IPS-18a (cell line): ENCODE measurements around the gene SPDYE1.
"Not testable (repeated sequence)": the region's sequence is repeated elsewhere in the genome, so short reads cannot be mapped to it uniquely, and the experiment has no call there.

ENCODE experiments used
- H3K27ac ChIP-seq: one replicate; pipeline ENCODE4 v1.5.1; 2013; ENCODE audit warnings: low read length
- H3K27me3 ChIP-seq: one replicate; pipeline ENCODE4 v1.6.1; 2013; ENCODE audit warnings: mild to moderate bottlenecking, low read length; ENCODE audit not compliant: control insufficient read depth, insufficient read depth
- H3K36me3 ChIP-seq: one replicate; pipeline ENCODE4 v1.6.1; 2013; ENCODE audit warnings: low read depth, low read length; ENCODE audit not compliant: control insufficient read depth
- H3K4me1 ChIP-seq: one replicate; pipeline ENCODE4 v1.6.1; 2013; ENCODE audit warnings: low read depth, low read length; ENCODE audit not compliant: control insufficient read depth
- H3K4me3 ChIP-seq: one replicate; pipeline ENCODE4 v1.5.1; 2013; ENCODE audit warnings: low read length
- H3K9ac ChIP-seq: one replicate; pipeline ENCODE4 v1.6.1; 2013; ENCODE audit warnings: mild to moderate bottlenecking, low read length, moderate library complexity
- H3K9me3 ChIP-seq: one replicate; pipeline ENCODE4 v1.6.1; 2013; ENCODE audit warnings: low read depth, low read length; ENCODE audit not compliant: control insufficient read depth

The SPDYE1 gene

DNA sequence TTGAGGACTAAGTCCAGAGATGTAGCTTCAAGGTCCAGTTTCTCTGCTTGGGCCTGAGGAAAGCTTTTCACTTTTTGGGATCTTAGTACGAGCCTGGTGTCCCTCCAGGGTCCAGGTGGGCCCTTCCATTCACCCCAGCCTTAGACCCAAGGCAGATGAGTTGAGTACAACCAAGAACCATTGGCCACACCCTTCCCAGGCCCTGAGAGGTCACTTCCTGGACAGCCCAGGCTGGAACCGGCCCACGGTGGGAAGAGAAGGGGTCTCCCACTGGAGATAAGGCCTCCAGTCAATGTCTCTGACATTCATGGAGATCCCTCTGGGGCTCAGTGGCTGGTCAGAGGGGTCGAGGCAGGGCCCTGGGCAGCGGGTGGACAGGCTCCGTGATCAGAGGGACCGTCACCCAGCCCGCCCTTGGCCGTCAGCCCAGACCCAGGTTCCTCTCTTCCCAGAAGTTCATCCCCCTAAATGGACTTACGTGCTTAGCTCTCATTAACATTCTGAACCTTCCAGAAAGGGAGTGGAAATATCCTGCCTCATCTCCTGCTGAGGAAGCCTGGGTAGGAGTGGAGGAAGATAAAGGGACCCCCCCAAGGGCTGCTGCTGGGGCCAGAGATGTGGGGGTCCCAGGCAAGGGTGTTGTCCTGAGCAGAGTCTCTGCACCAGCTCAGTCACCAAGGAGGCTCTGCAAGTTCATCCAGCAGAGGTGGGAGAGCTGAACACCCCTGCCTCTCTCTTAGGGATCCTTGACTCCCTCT, 22.8 kb upstream of the SPDYE1 start:
- not testable (repeated sequence) for H3K36me3 ChIP-seq, H3K4me1 ChIP-seq, H3K27me3 ChIP-seq, H3K4me3 ChIP-seq, H3K27ac ChIP-seq, H3K9me3 ChIP-seq, H3K9ac ChIP-seq

DNA sequence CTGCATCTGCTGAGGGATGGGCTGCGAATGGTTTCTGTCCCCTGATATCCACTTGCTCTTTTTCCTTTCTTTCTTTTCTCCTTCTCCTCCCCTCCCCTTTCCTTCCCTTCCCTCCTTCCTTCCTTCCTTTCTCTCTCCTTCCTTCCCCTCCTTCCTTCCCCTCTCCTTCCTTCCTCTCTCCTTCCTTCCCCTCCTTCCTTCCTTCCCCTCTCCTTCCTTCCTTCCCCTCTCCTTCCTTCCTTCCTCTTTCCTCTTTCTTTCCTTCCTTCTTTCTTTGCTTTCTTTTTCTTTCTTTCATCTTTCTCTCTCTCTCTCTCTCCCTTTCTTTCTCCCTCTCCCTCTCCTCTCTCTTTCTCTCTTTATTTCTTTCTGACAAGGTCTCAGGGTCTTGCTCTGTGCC, 20.2 kb upstream of the SPDYE1 start:
- H3K27ac ChIP-seq: no peak overlapping the region
- H3K36me3 ChIP-seq: no peaks in the 10 kb centered on the region
- H3K9me3 ChIP-seq: no peaks in the 10 kb centered on the region

DNA sequence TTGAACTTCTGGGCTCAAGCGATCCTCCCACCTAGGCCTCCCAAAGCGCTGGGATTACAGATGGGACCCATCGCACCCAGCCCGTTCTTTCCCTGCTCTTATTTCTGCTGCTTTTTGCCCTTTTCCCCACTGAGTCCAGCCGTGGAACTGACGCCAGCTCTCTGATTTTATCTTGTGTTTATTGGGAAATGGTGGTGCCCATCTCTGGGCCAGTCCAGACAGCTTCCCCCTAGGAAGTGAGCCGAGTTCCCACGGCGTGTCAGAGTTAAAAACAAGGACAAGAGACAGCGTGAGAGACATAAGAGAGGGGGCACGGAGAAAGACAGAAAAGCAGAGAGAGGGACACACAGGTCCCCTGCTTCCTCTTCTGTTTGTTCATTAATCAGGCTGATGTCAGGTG, 19.6 kb upstream of the SPDYE1 start:
- not testable (repeated sequence) for H3K4me1 ChIP-seq, H3K36me3 ChIP-seq, H3K9ac ChIP-seq, H3K4me3 ChIP-seq, H3K27me3 ChIP-seq, H3K27ac ChIP-seq, H3K9me3 ChIP-seq

More for the DNA sequence above, 20.2 kb upstream of the SPDYE1 start:
- Histone ChIP-seq H3K4me1 (no peaks in the 10 kb centered on the region), H3K27me3 (no peaks in the 10 kb centered on the region), H3K4me3 (no peak overlapping the region), H3K9ac (no peak overlapping the region)

DNA sequence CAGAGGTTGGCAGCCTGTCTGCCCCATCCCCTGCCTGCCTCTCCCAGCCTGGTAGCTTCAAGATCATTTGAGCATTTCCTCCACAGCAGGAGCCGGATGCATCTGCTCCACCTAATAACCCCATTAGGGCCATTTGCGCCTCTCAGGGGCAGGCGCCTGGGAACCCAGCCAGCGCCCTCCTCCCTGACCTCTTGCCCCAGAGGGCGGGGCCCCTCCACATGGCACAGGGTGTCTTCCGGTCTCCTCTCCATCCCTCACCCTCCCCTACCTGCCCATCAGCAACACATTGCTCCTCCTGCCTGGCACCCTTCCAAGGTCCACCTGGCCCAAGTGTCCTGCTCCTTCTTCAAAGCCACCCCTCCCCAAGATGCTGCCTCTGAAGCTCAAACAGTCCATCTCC, 14.8 kb upstream of the SPDYE1 start:
- not testable (repeated sequence) for H3K27me3 ChIP-seq, H3K36me3 ChIP-seq, H3K4me3 ChIP-seq, H3K27ac ChIP-seq, H3K9ac ChIP-seq, H3K9me3 ChIP-seq, H3K4me1 ChIP-seq

DNA sequence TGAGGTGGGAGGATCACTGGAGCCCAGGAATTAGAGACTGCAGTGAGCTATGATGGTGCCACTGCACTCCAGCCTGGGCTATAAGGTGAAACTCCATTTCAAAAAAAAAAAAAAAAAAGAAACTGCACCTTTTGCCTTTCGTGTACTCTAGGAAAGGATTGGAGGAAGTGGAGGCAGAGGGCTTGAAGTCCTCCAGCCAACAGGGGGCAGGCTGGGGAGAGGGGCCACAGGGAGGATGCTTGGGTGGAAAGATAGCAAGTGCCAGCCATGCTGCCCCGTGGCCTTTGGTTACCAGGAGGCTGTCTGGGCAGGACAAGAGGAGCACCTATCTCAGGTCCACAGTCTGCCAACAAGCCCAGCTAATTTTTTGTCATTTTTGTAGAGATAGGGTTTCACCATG, 14.0 kb upstream of the SPDYE1 start:
- not testable (repeated sequence) for H3K36me3 ChIP-seq, H3K9ac ChIP-seq, H3K27me3 ChIP-seq, H3K27ac ChIP-seq, H3K4me1 ChIP-seq, H3K9me3 ChIP-seq, H3K4me3 ChIP-seq

DNA sequence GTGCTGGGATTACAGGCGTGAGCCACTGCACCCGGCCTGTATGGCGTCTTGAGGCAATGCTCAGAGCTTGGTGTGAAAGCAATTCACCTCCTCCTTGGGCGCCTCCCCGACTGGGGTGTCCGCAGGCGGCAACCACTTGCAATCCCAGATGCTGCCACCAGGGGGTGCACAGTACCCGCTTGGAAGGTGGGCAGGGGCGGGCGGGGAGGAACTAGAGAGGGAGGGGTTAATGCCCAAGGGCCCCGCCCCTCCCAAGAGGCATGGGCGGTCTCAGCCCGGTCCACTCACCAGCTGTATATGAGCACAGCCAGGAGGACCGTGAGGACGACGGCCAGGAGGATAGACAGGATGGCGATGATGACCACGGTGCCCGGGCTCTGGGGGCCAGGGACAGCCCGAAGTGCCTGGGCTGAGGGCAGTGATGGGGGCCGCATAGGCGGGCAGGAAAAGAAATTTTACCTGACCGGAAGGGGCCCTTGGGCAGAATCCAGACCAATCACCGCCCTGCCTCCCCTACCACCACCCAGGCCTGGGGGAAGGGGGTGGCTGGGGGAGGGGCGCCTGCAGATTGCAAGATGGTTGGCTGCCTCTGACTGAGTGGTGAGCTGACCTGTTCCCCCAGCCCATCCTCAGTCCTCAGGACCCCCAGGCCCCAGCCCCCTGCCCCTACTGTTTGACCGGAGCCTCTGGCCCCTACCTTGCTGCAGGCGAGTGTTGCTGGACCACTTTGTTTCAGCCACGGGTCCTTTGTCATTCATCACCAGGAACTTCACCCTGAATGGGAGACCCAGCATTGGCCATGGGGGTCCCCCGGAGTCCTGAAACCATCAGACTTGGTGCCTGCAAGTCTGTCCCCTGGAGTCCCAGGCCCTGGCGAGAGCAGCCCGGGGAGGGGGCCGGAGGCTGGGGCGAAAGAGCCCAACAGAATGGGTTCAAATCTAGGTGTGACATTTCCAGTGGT, 11.5 kb upstream of the SPDYE1 start:
- H3K36me3 ChIP-seq, H3K27me3 ChIP-seq, H3K9me3 ChIP-seq, H3K27ac ChIP-seq, H3K4me1 ChIP-seq, H3K9ac ChIP-seq: not testable (repeated sequence)
- H3K4me3 ChIP-seq: peak overlapping the region; percentile 45

DNA sequence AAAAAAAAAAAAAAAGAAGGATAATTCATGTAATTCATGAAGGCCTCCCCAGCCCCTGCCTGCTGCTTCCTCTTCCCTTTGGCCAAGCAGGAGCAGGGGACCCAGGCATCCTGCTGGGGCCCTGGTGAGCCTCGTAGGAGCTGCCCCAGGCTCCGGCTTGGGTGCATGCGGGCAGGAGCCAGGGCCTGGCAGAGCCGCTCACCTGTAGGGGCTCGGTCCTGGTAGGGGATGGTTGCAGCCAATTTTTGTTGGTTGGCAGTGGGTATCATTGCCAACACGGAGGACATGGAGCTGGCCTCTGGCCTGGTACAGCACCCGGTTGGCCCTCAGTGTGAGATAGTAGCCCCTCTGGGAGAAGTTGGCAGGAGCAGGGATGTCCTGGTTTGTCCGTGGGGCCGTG, 10.2 kb upstream of the SPDYE1 start:
- H3K9ac ChIP-seq, H3K27ac ChIP-seq, H3K36me3 ChIP-seq, H3K9me3 ChIP-seq, H3K4me1 ChIP-seq, H3K4me3 ChIP-seq, H3K27me3 ChIP-seq: not testable (repeated sequence)

DNA sequence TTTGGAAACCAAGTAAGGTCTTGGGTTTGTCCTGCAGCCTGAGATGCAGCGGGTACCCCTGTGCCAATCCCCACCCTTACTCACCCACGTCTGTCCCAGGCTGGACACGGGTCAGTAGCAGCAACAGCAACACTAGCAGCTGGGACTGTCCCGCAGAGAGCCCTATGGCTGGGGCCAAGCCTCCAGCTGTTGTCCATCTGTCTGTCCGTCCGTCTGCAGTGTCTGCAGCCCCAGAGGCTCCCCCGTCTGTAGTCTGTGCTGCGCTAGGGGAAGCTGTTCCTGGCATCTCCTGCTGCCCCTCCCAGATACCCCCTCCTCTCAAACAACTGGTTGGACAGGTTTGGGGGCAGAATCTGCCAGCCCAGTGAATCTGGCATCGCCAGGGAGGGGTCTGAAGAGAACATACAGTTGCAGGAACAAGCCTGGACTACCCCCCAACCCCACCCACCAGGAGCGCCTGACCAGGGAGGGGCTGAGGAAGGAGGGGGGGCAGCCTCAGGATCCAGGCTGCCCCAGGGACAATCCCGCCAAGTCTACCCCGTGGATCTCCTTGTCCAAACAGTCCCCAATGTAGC, 7.6 kb upstream of the SPDYE1 start:
- H3K4me1 ChIP-seq, H3K27me3 ChIP-seq, H3K27ac ChIP-seq, H3K9me3 ChIP-seq, H3K4me3 ChIP-seq, H3K36me3 ChIP-seq, H3K9ac ChIP-seq: not testable (repeated sequence)

DNA sequence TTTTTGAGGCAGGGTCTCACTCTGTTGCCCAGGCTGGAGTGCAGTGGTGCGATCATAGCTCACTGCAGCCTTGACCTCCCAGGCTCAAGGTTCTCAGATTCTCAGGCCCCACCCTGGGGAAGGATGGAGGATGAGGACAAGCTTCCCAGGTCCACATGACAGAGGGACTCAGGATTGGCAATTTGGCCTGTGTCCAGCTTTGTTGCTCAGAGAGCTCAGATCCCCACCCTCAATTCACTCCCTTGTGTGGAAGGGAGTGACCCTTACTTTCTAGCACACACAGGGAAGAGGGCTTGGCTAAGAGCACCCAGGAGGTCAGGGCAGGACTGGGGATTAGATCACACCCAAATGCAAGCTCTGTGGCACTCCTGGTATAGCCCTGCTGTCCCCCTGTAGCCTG, 6.9 kb upstream of the SPDYE1 start:
- not testable (repeated sequence) for H3K9me3 ChIP-seq, H3K27me3 ChIP-seq, H3K9ac ChIP-seq, H3K27ac ChIP-seq, H3K4me1 ChIP-seq, H3K36me3 ChIP-seq, H3K4me3 ChIP-seq

DNA sequence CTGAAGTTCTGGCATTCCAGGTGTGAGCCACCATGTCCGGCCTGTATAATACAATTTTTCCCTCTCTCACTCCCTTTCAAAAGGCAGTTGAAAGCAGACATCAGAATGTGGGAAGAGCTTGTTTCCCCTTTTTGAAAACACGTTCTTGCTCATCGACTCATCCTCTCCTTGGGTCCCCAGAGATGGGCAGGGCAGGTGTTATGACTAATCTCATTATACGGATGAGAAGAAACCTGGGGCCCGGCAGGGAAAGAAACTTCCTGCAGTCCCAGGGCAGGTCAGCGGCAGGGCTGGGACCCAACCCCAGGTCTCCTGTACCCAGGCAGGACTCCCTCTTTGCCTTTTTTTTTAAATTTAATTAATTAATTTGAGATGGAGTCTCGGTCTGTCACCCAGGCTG, 4.8 kb upstream of the SPDYE1 start:
- H3K27me3 ChIP-seq, H3K9me3 ChIP-seq, H3K27ac ChIP-seq, H3K4me1 ChIP-seq, H3K9ac ChIP-seq, H3K4me3 ChIP-seq, H3K36me3 ChIP-seq: not testable (repeated sequence)

DNA sequence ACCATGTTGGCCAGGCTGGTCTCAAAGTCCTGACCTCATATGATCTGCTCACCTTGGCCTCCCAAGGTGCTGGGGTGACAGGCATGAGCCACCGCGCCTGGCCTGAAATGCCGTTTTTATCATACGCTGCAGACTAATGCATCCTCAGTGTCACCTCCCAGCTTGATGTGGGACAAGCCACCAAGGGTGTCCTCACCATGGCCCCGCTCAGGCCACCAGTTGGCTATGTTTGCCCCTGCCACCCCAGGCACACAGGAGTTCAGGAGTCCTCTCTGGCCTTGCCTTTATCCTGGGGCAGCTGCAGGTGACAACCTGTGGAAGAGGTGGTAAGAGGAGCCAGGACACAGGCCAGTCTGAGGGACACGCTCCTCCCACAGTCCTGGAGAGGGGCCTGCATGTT, 3.0 kb upstream of the SPDYE1 start:
- H3K9me3 ChIP-seq, H3K4me3 ChIP-seq, H3K27ac ChIP-seq, H3K27me3 ChIP-seq, H3K4me1 ChIP-seq, H3K36me3 ChIP-seq, H3K9ac ChIP-seq: not testable (repeated sequence)

DNA sequence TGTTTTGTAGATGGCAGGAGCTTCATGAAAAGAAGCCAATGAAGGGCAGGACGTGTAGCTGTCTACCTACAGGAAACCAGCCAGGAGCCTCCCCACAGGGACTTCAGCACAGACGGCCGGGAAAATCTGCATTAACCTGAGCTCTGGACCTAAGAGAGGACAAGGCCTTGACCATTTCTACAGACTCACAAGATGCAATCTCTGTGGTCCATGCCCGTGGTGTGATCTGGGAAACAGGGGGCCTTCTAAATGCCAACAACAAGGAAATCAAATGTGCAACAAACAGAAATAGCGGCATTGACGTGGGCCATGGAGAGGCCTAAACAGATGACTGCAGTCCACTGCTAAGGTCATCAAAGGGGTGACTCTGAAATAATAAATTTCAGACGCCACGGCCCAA, 14.4 kb downstream of the SPDYE1 start:
- not testable (repeated sequence) for H3K27me3 ChIP-seq, H3K9me3 ChIP-seq, H3K9ac ChIP-seq, H3K36me3 ChIP-seq, H3K27ac ChIP-seq, H3K4me1 ChIP-seq, H3K4me3 ChIP-seq
